SK-N-SH (cell line): ENCODE measurements around the gene ZNF784. TPM values are rescaled to one million over a fixed set of nuclear protein-coding genes. Genes with fewer than 3 reads are reported as not detected.

ENCODE experiments used
- CTCF ChIA-PET: fragments of 300-600, 350-600 bp; formaldehyde crosslinking; extraction: SDS; loops from one replicate; lab custom pipeline; 2021; lab: Yijun Ruan, JAX
- POLR2A ChIA-PET: fragments of 350-600 bp; sonication (Branson Sonifier 250); formaldehyde crosslinking; extraction: SDS; loops from one replicate; lab custom pipeline; 2020; ENCODE audit warnings: antibody characterized with exemption, inconsistent platforms; lab: Yijun Ruan, JAX
- DNase-seq: peaks from one replicate; pipeline ENCODE4 v3.0.0; 2012
- H2AFZ ChIP-seq: fragments of 200-600 bp; sonication (generic); 2 replicates; pipeline ENCODE4 v1.8.1; 2016; ENCODE audit warnings: antibody characterized with exemption, mild to moderate bottlenecking, low read depth
- H3F3A ChIP-seq: fragments of 200-600 bp; sonication (generic); replicated peaks from 2 replicates; pipeline ENCODE3; 2016; ENCODE audit warnings: antibody characterized with exemption, mild to moderate bottlenecking; ENCODE audit not compliant: insufficient read depth
- H3K27ac ChIP-seq, 2 experiments: fragments of 200-500 bp in 1 of 2; fragments of 200-600 bp in 1 of 2; sonication (Bioruptor generic) in 1 of 2; sonication (generic), shearing (Covaris generic) in 1 of 2; 2 replicates each; pipeline versions ENCODE4 v1.5.1 to v1.6.1; 2014 to 2016; ENCODE audit warnings: low read depth in 2 of 2, inconsistent platforms in 1 of 2, low read length in 1 of 2, mild to moderate bottlenecking in 1 of 2, mixed read lengths in 1 of 2
- H3K27me3 ChIP-seq: fragments of 200-600 bp; sonication (generic), shearing (Covaris generic); 2 replicates; pipeline ENCODE4 v1.6.1; 2016; ENCODE audit warnings: mixed run types; ENCODE audit not compliant: insufficient read depth
- H3K36me3 ChIP-seq, 2 experiments: fragments of 200-500 bp in 1 of 2; fragments of 200-600 bp in 1 of 2; sonication (Bioruptor generic) in 1 of 2; sonication (generic) in 1 of 2; replicated peaks in 1 of 2; 2 replicates each; pipeline versions ENCODE3 to v1.5.1; 2014 to 2016; ENCODE audit warnings: low read length in 1 of 2, mild to moderate bottlenecking in 1 of 2; ENCODE audit not compliant: insufficient read depth in 2 of 2, control insufficient read depth in 1 of 2
- H3K4me1 ChIP-seq, 2 experiments: fragments of 200-500 bp in 1 of 2; fragments of 200-600 bp in 1 of 2; sonication (Bioruptor generic) in 1 of 2; sonication (generic), shearing (Covaris generic) in 1 of 2; 2 replicates each; pipeline versions ENCODE4 v1.5.1 to v1.6.1; 2014 to 2016; ENCODE audit warnings: low read depth in 1 of 2, low read length in 1 of 2, mixed run types in 1 of 2; ENCODE audit not compliant: insufficient read depth in 2 of 2, control insufficient read depth in 1 of 2
- H3K4me2 ChIP-seq: fragments of 200-600 bp; sonication (generic), shearing (Covaris generic); 2 replicates; pipeline ENCODE4 v1.6.1; 2017; ENCODE audit warnings: mixed run types
- H3K4me3 ChIP-seq, 2 experiments: fragments of 200-500 bp in 1 of 2; fragments of 200-600 bp in 1 of 2; sonication (Bioruptor generic) in 1 of 2; sonication (generic), shearing (Covaris generic) in 1 of 2; 2 replicates each; pipeline versions ENCODE4 v1.5.1 to v1.8.1; 2014 to 2016; ENCODE audit warnings: low read depth in 2 of 2, inconsistent platforms in 1 of 2, low read length in 1 of 2, mild to moderate bottlenecking in 1 of 2, mixed read lengths in 1 of 2, moderate library complexity in 1 of 2
- H3K79me2 ChIP-seq: fragments of 200-600 bp; sonication (generic); 2 replicates; pipeline ENCODE4 v1.8.1; 2017; ENCODE audit warnings: mild to moderate bottlenecking; ENCODE audit not compliant: insufficient read depth
- H3K9ac ChIP-seq: fragments of 200-600 bp; sonication (generic); 2 replicates; pipeline ENCODE4 v1.6.1; 2017; ENCODE audit warnings: mixed run types
- H3K9me2 ChIP-seq: fragments of 200-600 bp; sonication (generic); 2 replicates; pipeline ENCODE4 v1.6.1; 2017; ENCODE audit warnings: mixed run types
- H3K9me3 ChIP-seq: fragments of 200-600 bp; sonication (generic); 2 replicates; pipeline ENCODE4 v1.6.1; 2017; ENCODE audit warnings: mixed run types, mild to moderate bottlenecking, moderate library complexity
- H4K20me1 ChIP-seq: fragments of 200-600 bp; sonication (generic); 2 replicates; pipeline ENCODE4 v1.6.1; 2017; ENCODE audit warnings: mild to moderate bottlenecking, mixed run types; ENCODE audit not compliant: insufficient read depth
- ELF1 ChIP-seq: IDR thresholded peaks from 2 replicates; pipeline ENCODE4 v1.4.0; 2012
- EP300 ChIP-seq, 2 experiments: IDR thresholded peaks; 2 replicates each; pipeline versions ENCODE4 v1.4.0 to v1.6.1; 2012; ENCODE audit warnings: borderline replicate concordance in 1 of 2, low read depth in 1 of 2, low read length in 1 of 2
- EZH2phosphoT487 ChIP-seq: fragments of 200-600 bp; sonication (generic); IDR thresholded peaks from 2 replicates; pipeline ENCODE4 v1.6.1; 2017; ENCODE audit warnings: low read depth, mixed run types, mild to moderate bottlenecking, antibody characterized with exemption, moderate library complexity, borderline replicate concordance
- FOSL2 ChIP-seq: IDR thresholded peaks from 2 replicates; pipeline ENCODE4 v1.4.0; 2012; ENCODE audit warnings: low read depth, mild to moderate bottlenecking, moderate library complexity, borderline replicate concordance
- FOXJ3 ChIP-seq: sonication (generic); formaldehyde crosslinking; IDR thresholded peaks from 2 replicates; pipeline ENCODE4 v1.5.1; 2020; ENCODE audit warnings: mild to moderate bottlenecking, missing genetic modification reagents
- GATA2 ChIP-seq: sonication (generic); formaldehyde crosslinking; IDR thresholded peaks from 2 replicates; pipeline ENCODE4 v1.5.0; 2020; ENCODE audit warnings: mild to moderate bottlenecking, missing genetic modification reagents
- MEF2A ChIP-seq: IDR thresholded peaks from 2 replicates; pipeline ENCODE4 v1.4.0; 2012; ENCODE audit warnings: low read depth, borderline replicate concordance
- NRF1 ChIP-seq: IDR thresholded peaks from 2 replicates; pipeline ENCODE4 v1.6.1; 2012; ENCODE audit warnings: low read depth, mild to moderate bottlenecking, low read length
- POLR2AphosphoS5 ChIP-seq: IDR thresholded peaks from 2 replicates; pipeline ENCODE4 v1.6.1; 2012; ENCODE audit warnings: low read depth, low read length
- RCOR1 ChIP-seq: fragments of 150-350 bp; IDR thresholded peaks from 2 replicates; pipeline ENCODE4 v1.6.1; 2017; ENCODE audit warnings: antibody characterized with exemption, low read length
- RFX5 ChIP-seq: IDR thresholded peaks from 2 replicates; pipeline ENCODE4 v1.6.1; 2012; ENCODE audit warnings: mild to moderate bottlenecking, improper control_type of control experiment, low read length
- RXRA ChIP-seq: IDR thresholded peaks from 2 replicates; pipeline ENCODE4 v1.4.0; 2012; ENCODE audit warnings: low read depth, mild to moderate bottlenecking, borderline replicate concordance
- TEAD4 ChIP-seq: IDR thresholded peaks from 2 replicates; pipeline ENCODE4 v1.4.0; 2012; ENCODE audit warnings: mild to moderate bottlenecking, borderline replicate concordance; ENCODE audit not compliant: insufficient read depth
- YY1 ChIP-seq: IDR thresholded peaks from 2 replicates; pipeline ENCODE4 v1.4.0; 2012; ENCODE audit warnings: low read depth, mild to moderate bottlenecking
- WGBS: methylation state at CpG from one replicate; pipeline ENCODE4 v1.1.6; 2017; ENCODE audit warnings: low lambda C conversion rate; 5-methylcytosine and 5-hydroxymethylcytosine counted together
- polyA plus RNA-seq, 3 experiments: library from polyadenylated mRNA; depleted of rRNA; stranded (reverse); fragments of >200 nt; gene quantifications; 2 replicates each; pipeline ENCODE4 v1.2.3, GENCODE V29; 2012
- TF ChIP-seq, protein P1 (sequence below): IDR thresholded peaks from 2 replicates; pipeline ENCODE4 v1.4.0; 2012; ENCODE audit warnings: low read depth, borderline replicate concordance
- TF ChIP-seq, protein P2 (sequence below): fragments of 150-350 bp; IDR thresholded peaks from 2 replicates; pipeline ENCODE4 v1.6.1; 2016; ENCODE audit warnings: mild to moderate bottlenecking, low read depth, low read length
- TF ChIP-seq, protein P3 (sequence below): IDR thresholded peaks from 2 replicates; pipeline ENCODE4; 2012
- TF ChIP-seq, protein P4 (sequence below): fragments of 150-350 bp; IDR thresholded peaks from 2 replicates; pipeline ENCODE4 v1.6.1; 2017; ENCODE audit warnings: antibody characterized with exemption, low read length, low read depth, borderline replicate concordance
- TF ChIP-seq, protein P5 (sequence below): fragments of 200-600 bp; sonication (generic); IDR thresholded peaks from 2 replicates; pipeline ENCODE4 v1.6.1; 2017; ENCODE audit warnings: antibody characterized with exemption, mild to moderate bottlenecking, moderate library complexity
- TF ChIP-seq, protein P6 (sequence below): IDR thresholded peaks from 2 replicates; pipeline ENCODE4 v1.4.0; 2012; ENCODE audit warnings: low read depth, borderline replicate concordance

Gene ZNF784
- polyA plus RNA-seq, 1 of the 3 experiments (the other 2 are of a cell fraction): 5.5 TPM

DNA sequence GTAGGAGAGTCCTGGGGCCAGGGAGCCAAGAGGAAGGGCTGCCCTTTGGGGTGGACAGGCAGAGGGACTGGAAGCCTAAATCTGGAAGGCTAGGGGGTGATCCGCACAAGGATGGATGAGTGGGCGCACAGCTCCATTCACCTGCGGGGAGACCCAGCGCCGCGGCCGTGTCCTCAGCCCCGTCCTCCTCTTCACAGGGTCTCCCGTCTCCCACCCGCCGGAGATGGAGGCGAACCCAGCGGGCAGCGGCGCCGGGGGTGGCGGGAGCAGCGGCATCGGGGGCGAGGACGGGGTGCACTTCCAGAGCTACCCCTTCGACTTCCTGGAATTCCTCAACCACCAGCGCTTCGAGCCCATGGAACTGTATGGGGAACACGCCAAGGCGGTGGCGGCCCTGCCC, 11.0 kb downstream of the ZNF784 start:
- Histone ChIP-seq H3K4me2 (no peak overlapping the region), H3K79me2 (peaks cover 47% of the 10 kb centered on the region), H3K27me3 (no peaks in the 10 kb centered on the region), H3K27ac (no peak overlapping the region), H3K9me2 (no peaks in the 10 kb centered on the region), H3K36me3 (peaks cover 19 to 42% of the 10 kb centered on the region in 2 experiments), H4K20me1 (peaks cover 38% of the 10 kb centered on the region), H3K9ac (no peak overlapping the region), H3K9me3 (no peaks in the 10 kb centered on the region), H2AFZ (no peak overlapping the region), H3F3A (no peaks in the 10 kb centered on the region), H3K4me3 (no peak overlapping the region), H3K4me1 (no peaks in the 10 kb centered on the region; a peak in 1 of 4 replicates)
- CTCF ChIA-PET: interaction anchor here (1.0 kb wide), 1 partner anchor 109 kb away, joined by 3 read pairs; no protein-coding TSS in a partner anchor
- peak; percentile 23 for DNase-seq
- WGBS: 96% methylated on average over 25 of the region's 27 CpGs
- TF ChIP-seq RXRA (no peak), RCOR1 (no peak), RFX5 (no peak), FOXJ3 (CRISPR knock-in tag) (no peak), ELF1 (no peak), TEAD4 (no peak), NRF1 (no peak), MEF2A (no peak), EZH2phosphoT487 (no peak), POLR2AphosphoS5 (no peak), EP300 (IDR thresholded peaks at IDR 0.05; ENCODE audit: borderline replicate concordance in 1 of 2, low read depth in 1 of 2, low read length in 1 of 2) (no peak), GATA2 (CRISPR knock-in tag) (no peak), FOSL2 (no peak), YY1 (no peak)
- TF ChIP-seq, protein P1, sequence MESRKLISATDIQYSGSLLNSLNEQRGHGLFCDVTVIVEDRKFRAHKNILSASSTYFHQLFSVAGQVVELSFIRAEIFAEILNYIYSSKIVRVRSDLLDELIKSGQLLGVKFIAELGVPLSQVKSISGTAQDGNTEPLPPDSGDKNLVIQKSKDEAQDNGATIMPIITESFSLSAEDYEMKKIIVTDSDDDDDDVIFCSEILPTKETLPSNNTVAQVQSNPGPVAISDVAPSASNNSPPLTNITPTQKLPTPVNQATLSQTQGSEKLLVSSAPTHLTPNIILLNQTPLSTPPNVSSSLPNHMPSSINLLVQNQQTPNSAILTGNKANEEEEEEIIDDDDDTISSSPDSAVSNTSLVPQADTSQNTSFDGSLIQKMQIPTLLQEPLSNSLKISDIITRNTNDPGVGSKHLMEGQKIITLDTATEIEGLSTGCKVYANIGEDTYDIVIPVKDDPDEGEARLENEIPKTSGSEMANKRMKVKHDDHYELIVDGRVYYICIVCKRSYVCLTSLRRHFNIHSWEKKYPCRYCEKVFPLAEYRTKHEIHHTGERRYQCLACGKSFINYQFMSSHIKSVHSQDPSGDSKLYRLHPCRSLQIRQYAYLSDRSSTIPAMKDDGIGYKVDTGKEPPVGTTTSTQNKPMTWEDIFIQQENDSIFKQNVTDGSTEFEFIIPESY: no peak
- TF ChIP-seq, protein P2, sequence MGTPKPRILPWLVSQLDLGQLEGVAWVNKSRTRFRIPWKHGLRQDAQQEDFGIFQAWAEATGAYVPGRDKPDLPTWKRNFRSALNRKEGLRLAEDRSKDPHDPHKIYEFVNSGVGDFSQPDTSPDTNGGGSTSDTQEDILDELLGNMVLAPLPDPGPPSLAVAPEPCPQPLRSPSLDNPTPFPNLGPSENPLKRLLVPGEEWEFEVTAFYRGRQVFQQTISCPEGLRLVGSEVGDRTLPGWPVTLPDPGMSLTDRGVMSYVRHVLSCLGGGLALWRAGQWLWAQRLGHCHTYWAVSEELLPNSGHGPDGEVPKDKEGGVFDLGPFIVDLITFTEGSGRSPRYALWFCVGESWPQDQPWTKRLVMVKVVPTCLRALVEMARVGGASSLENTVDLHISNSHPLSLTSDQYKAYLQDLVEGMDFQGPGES: no peak
- TF ChIP-seq, protein P3, sequence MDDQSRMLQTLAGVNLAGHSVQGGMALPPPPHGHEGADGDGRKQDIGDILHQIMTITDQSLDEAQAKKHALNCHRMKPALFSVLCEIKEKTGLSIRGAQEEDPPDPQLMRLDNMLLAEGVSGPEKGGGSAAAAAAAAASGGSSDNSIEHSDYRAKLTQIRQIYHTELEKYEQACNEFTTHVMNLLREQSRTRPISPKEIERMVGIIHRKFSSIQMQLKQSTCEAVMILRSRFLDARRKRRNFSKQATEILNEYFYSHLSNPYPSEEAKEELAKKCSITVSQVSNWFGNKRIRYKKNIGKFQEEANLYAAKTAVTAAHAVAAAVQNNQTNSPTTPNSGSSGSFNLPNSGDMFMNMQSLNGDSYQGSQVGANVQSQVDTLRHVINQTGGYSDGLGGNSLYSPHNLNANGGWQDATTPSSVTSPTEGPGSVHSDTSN: no peak
- TF ChIP-seq, protein P4, sequence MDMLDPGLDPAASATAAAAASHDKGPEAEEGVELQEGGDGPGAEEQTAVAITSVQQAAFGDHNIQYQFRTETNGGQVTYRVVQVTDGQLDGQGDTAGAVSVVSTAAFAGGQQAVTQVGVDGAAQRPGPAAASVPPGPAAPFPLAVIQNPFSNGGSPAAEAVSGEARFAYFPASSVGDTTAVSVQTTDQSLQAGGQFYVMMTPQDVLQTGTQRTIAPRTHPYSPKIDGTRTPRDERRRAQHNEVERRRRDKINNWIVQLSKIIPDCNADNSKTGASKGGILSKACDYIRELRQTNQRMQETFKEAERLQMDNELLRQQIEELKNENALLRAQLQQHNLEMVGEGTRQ: no peak
- TF ChIP-seq, protein P5, sequence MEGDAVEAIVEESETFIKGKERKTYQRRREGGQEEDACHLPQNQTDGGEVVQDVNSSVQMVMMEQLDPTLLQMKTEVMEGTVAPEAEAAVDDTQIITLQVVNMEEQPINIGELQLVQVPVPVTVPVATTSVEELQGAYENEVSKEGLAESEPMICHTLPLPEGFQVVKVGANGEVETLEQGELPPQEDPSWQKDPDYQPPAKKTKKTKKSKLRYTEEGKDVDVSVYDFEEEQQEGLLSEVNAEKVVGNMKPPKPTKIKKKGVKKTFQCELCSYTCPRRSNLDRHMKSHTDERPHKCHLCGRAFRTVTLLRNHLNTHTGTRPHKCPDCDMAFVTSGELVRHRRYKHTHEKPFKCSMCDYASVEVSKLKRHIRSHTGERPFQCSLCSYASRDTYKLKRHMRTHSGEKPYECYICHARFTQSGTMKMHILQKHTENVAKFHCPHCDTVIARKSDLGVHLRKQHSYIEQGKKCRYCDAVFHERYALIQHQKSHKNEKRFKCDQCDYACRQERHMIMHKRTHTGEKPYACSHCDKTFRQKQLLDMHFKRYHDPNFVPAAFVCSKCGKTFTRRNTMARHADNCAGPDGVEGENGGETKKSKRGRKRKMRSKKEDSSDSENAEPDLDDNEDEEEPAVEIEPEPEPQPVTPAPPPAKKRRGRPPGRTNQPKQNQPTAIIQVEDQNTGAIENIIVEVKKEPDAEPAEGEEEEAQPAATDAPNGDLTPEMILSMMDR: no peak
- TF ChIP-seq, protein P6, sequence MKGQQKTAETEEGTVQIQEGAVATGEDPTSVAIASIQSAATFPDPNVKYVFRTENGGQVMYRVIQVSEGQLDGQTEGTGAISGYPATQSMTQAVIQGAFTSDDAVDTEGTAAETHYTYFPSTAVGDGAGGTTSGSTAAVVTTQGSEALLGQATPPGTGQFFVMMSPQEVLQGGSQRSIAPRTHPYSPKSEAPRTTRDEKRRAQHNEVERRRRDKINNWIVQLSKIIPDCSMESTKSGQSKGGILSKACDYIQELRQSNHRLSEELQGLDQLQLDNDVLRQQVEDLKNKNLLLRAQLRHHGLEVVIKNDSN: no peak
- POLR2A ChIA-PET: no interaction called here
